Activated T-cell treated with anti-CD3 and anti-CD28 coated beads, Interleukin-2, amount 50 U/mL, for 72 hours (primary cell): ENCODE measurements around the gene KCND2. TPM values are rescaled to one million over a fixed set of nuclear protein-coding genes. Genes with fewer than 3 reads are reported as not detected.

Source experiments
- ATAC-seq, 2 donors: fragments of 150-1000 bp; cut with Tn5 transposase; replicated peaks in 1 of 2; 2 replicates each; pipeline ENCODE4 v1.10.0; 2021; ENCODE audit warnings: moderate library complexity in 2 of 2, mild to moderate bottlenecking in 1 of 2
- DNase-seq, 2 donors: peaks; one replicate each; pipeline ENCODE4 v3.0.0; 2021 to 2022; ENCODE audit warnings: mixed read lengths in 1 of 2
- H3K27ac Mint-ChIP-seq: one replicate; pipeline ENCODE4 v1.8.0; 2022; ENCODE audit warnings: mild to moderate bottlenecking, moderate library complexity, mixed read lengths
- H3K27me3 Mint-ChIP-seq: one replicate; pipeline ENCODE4 v1.8.0; 2022; ENCODE audit warnings: low read depth, mixed read lengths
- H3K36me3 Mint-ChIP-seq, 2 donors: one replicate each; pipeline ENCODE4 v1.8.0; 2022; ENCODE audit warnings: mixed read lengths in 2 of 2, mild to moderate bottlenecking in 1 of 2; ENCODE audit not compliant: insufficient read depth in 2 of 2
- H3K4me1 Mint-ChIP-seq: one replicate; pipeline ENCODE4 v1.8.0; 2022; ENCODE audit warnings: low read depth, mixed read lengths
- H3K4me3 Mint-ChIP-seq, 2 donors: one replicate each; pipeline ENCODE4 v1.8.0; 2022; ENCODE audit warnings: mild to moderate bottlenecking in 2 of 2, mixed read lengths in 2 of 2, moderate library complexity in 2 of 2
- H3K9me3 Mint-ChIP-seq, 2 donors: one replicate each; pipeline ENCODE4 v1.8.0; 2022; ENCODE audit warnings: mixed read lengths in 2 of 2
- total RNA-seq, 2 donors: library from RNA; stranded (reverse); gene quantifications; one replicate each; pipeline ENCODE4 v1.2.3, GENCODE V29; 2022

The KCND2 gene
- total RNA-seq, 2 donors from 2014 or later = not detected

DNA sequence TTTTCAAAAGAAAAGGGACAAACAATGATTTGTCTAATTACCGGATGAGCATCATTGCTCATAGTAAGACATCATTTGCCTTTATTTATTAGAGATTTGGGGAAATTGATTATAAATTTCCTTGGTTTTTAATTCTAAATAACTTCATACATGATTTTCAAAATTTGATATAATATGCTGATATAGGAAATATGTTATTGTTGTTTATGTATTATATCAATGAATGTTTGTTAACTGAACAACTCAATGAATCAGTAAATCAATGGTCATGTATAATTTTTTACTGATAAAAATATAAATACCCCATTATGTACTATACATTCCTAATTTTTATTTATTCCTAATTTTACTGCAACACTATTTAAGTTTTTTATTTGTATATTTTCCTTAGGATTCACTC lies 327.6 kb downstream of the KCND2 start:
- H3K9me3 Mint-ChIP-seq = peaks cover 0 to 5% of the 10 kb centered on the region in 2 donors
- no peak for ATAC-seq
- H3K4me3 Mint-ChIP-seq = no peak overlapping the region
- no peaks in the 10 kb centered on the region for H3K36me3 Mint-ChIP-seq
- no peak overlapping the region for H3K27ac Mint-ChIP-seq
- H3K4me1 Mint-ChIP-seq = no peaks in the 10 kb centered on the region
- DNase-seq = no peak
- H3K27me3 Mint-ChIP-seq = no peaks in the 10 kb centered on the region

DNA sequence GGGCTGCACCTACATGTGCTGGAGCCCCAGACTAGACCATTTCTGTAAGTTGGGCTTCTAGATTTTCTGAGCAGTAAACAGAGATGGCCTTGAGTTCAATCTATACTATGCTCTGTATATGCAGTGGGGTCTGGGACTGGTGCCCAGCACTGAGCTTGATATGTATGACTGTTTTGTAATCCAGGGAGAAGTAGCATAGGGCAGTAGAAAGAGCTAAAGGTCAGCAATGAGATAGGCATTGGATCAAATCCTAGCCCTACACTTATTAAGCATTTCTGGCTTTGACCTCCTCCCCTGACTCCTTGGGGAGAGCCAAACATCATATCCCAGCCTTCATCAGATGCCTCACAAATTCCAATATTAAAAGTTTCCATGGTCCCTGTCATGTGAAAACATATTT lies 330.4 kb downstream of the KCND2 start:
- H3K36me3 Mint-ChIP-seq = no peaks in the 10 kb centered on the region
- H3K27ac Mint-ChIP-seq = no peak overlapping the region
- H3K27me3 Mint-ChIP-seq = no peaks in the 10 kb centered on the region
- no peak overlapping the region for H3K4me3 Mint-ChIP-seq
- DNase-seq = no peak
- no peak for ATAC-seq
- H3K9me3 Mint-ChIP-seq = peaks cover 2 to 4% of the 10 kb centered on the region in 2 donors
- no peaks in the 10 kb centered on the region for H3K4me1 Mint-ChIP-seq

DNA sequence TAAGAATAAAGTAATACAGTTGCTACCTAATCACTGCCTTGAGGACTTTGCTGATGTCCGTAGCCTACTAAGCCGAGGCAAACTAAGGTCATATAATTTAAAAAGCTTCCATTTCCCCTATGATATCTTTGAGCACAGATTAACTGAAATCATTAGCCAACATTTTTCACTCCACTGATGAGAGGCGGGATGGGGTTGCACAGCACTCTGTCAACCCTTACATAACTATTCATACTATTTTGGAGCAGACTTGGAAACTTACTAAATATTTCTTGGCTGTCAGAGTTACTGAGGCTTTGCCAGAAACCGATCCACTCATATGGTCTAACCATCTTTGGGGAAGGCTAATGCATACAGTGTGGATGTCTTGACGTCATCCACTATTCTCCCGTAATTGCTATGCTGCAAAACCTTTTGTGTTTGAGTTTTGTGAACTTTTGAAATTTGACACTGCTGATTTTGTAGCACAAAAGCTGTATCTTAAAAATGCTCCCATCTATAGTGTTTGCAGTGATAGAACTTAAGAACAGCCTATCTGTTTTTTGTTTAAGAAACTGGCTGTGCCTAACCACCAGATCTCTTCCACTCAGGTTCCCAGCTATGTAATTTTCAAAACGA lies 336.3 kb downstream of the KCND2 start:
- H3K9me3 Mint-ChIP-seq = peaks cover 2 to 7% of the 10 kb centered on the region in 2 donors
- ATAC-seq (no peak), DNase-seq (no peak)
- no peaks in the 10 kb centered on the region for H3K36me3 Mint-ChIP-seq
- no peak overlapping the region for H3K27ac Mint-ChIP-seq
- H3K4me1 Mint-ChIP-seq = no peaks in the 10 kb centered on the region
- no peak overlapping the region for H3K4me3 Mint-ChIP-seq
- H3K27me3 Mint-ChIP-seq = no peaks in the 10 kb centered on the region

DNA sequence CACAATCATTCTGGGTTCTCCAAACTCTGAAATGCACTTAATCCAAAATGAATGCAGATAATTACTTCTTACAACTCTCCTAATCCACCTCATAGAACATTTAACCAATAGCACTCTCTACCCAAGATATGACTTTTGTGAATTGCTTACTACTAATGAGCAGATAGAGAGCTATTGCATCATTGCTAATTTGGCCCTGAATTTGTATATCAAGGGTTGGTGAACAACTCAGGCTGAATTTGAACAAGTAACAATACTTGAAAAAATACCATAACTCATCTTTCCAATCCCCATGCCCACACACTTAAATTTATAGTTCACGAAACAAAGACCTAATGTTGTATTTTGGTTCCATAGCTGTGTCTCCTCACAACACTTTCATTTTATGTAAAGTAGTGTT lies 339.0 kb downstream of the KCND2 start:
- no peak overlapping the region for H3K27ac Mint-ChIP-seq
- H3K27me3 Mint-ChIP-seq = no peaks in the 10 kb centered on the region
- peaks cover 2 to 3% of the 10 kb centered on the region in 2 donors for H3K9me3 Mint-ChIP-seq
- no peaks in the 10 kb centered on the region for H3K4me1 Mint-ChIP-seq
- H3K36me3 Mint-ChIP-seq = no peaks in the 10 kb centered on the region
- H3K4me3 Mint-ChIP-seq = no peak overlapping the region
- DNase-seq (no peak), ATAC-seq (no peak)

DNA sequence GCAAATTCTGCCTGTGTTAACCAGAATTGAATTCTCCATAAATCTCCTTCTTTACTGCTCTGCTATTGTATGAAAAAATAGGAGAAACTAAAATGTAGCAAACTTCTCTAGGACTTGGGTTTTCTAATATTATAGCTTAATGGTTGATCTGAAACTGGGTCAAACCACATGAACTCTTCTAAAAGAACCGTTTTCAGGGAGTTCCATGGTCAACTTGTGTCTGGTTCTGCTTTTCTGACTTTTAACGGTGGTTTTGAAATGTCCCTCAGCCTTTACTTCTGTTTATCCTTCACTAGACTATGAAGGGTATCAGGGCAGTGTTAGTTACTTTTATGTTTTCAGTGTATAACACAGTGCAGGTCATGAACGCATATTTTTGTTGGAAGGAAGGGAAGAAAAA lies 342.7 kb downstream of the KCND2 start:
- Mint-ChIP-seq H3K27me3 (no peaks in the 10 kb centered on the region), H3K4me1 (no peaks in the 10 kb centered on the region), H3K36me3 (no peaks in the 10 kb centered on the region), H3K4me3 (no peak overlapping the region), H3K9me3 (peaks cover 2 to 3% of the 10 kb centered on the region in 2 donors), H3K27ac (no peak overlapping the region)
- ATAC-seq (no peak), DNase-seq (no peak)

DNA sequence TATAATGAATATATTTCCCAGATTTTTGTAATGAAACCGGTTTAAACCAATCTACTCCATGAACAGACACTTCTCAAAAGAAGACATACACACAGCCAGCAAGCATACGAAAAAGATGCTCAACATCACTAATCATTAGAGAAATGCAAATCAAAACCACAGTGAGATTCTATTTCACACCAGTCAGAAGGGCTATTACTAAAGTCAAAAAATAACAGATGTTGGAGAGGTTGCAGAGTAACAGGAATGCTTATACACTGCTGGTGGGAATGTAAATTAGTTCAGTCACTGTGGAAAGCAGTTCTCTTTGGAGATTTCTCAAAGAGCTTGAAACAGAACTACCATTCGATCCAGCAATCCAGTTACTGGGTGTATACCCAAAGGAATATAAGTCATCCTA lies 344.3 kb downstream of the KCND2 start:
- Mint-ChIP-seq H3K4me1 (no peaks in the 10 kb centered on the region), H3K27me3 (no peaks in the 10 kb centered on the region), H3K36me3 (no peaks in the 10 kb centered on the region), H3K9me3 (peaks cover 0 to 3% of the 10 kb centered on the region in 2 donors), H3K27ac (no peak overlapping the region), H3K4me3 (no peak overlapping the region)
- DNase-seq (no peak), ATAC-seq (no peak)

DNA sequence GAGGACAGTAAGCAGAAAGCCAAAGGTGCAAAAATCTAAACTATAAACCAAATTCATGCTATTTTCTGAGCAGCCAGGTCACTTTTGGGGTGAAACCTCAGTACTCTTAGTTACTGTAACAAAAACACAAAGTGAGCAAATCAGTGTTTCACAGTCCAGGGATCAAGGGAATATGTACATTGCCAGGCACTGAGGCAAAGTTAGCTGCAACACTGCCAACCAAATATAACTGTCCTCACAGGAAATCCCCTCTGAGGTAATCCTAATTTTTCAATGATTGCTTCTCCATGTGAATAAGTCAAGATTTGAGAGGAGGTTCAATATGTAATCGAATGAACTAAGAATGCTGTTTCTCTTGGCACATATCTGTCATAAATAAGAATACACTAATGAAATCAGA lies 355.3 kb downstream of the KCND2 start:
- no peak overlapping the region for H3K27ac Mint-ChIP-seq

DNA sequence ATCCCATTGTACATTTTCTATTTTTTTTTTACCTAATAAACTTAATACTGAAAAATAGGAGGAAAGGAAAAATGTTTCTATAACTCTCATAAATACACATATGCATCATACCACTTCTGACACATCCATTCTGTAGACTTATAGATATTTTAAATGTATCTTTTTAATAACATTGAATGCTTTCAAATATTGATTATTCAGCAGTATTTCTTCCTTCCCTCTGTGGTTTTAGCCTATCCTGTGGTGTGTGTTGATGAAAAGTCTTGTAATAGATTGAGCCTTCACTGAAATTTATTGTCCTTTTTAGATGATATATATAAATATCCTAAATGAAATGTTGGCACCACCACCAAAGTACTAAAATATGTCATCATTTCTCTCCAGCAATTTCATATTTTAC lies 366.9 kb downstream of the KCND2 start:
- Mint-ChIP-seq H3K4me1 (no peaks in the 10 kb centered on the region), H3K27me3 (no peaks in the 10 kb centered on the region), H3K27ac (no peak overlapping the region), H3K36me3 (no peaks in the 10 kb centered on the region), H3K4me3 (no peak overlapping the region), H3K9me3 (peaks cover 0 to under 1% of the 10 kb centered on the region in 2 donors)
- DNase-seq = no peak
- ATAC-seq = no peak

More for the DNA sequence above, 355.3 kb downstream of the KCND2 start:
- Mint-ChIP-seq H3K36me3 (no peaks in the 10 kb centered on the region), H3K4me3 (no peak overlapping the region), H3K9me3 (peaks cover 0 to 4% of the 10 kb centered on the region in 2 donors), H3K4me1 (no peaks in the 10 kb centered on the region), H3K27me3 (no peaks in the 10 kb centered on the region)
- ATAC-seq = no peak
- DNase-seq = no peak

DNA sequence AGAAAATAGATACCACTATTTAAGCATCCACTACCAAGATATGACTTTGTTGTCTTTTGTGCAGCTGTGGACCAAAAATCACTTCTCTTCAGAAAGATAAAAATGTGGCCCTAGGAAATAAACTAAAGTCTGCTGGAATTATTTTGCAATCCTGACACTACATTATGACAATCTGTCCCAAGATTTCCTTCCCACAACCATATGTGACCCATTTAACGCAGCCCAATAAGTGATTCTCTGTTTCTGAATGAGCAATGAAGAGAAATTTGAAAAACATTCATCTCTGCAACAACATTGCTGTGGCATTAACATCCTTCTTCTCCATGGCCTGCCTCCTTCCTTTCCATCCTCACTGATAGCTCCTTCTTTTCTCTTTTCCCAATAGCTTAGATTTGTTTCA lies 373.0 kb downstream of the KCND2 start:
- H3K36me3 Mint-ChIP-seq = no peaks in the 10 kb centered on the region
- ATAC-seq = no peak
- no peak for DNase-seq
- no peaks in the 10 kb centered on the region for H3K27me3 Mint-ChIP-seq
- H3K4me3 Mint-ChIP-seq = no peak overlapping the region
- H3K9me3 Mint-ChIP-seq = peaks cover 2 to 6% of the 10 kb centered on the region in 2 donors
- no peaks in the 10 kb centered on the region for H3K4me1 Mint-ChIP-seq
- no peak overlapping the region for H3K27ac Mint-ChIP-seq

DNA sequence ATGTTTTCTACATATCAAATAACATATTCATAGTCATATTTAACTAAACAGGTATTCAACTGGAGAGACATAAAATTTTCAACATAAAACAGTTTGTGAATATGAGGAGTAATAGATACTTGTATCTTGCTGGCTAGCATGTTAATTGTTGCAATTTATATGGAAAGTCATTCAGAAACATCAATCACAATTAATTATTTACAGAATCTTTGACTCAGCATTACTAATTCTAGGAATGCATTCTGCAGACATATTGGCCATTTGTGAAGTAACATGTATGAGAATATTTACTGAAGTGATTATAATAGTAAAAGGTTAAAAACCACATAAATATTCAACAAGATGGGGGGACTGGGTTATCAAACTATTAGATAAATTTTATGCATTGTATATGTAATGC lies 381.3 kb downstream of the KCND2 start:
- Mint-ChIP-seq H3K36me3 (no peaks in the 10 kb centered on the region), H3K9me3 (peaks cover 0 to 4% of the 10 kb centered on the region in 2 donors), H3K27ac (no peak overlapping the region), H3K4me3 (no peak overlapping the region), H3K27me3 (no peaks in the 10 kb centered on the region), H3K4me1 (no peaks in the 10 kb centered on the region)
- ATAC-seq (no peak), DNase-seq (no peak)

DNA sequence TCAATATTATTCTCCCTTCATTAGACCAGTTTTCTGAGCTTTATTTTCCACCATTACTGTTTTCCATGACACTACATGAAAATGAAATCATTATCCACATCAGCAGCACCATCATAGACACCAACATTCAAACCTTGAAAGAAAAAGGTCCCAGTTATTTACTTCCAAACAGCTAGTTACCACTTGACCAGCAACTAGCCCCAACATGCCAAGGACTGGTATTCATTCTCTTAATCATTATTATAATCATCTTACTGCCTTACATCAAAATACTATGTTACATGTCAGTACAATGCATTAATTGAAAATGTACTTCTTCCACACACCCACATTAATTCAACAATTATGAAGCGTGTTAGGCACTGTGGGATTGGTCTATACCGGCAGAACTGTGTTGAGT lies 385.5 kb downstream of the KCND2 start:
- Mint-ChIP-seq H3K4me1 (no peaks in the 10 kb centered on the region), H3K36me3 (no peaks in the 10 kb centered on the region), H3K9me3 (no peaks in the 10 kb centered on the region), H3K27ac (no peak overlapping the region), H3K27me3 (no peaks in the 10 kb centered on the region), H3K4me3 (no peak overlapping the region)
- ATAC-seq (no peak), DNase-seq (no peak)

DNA sequence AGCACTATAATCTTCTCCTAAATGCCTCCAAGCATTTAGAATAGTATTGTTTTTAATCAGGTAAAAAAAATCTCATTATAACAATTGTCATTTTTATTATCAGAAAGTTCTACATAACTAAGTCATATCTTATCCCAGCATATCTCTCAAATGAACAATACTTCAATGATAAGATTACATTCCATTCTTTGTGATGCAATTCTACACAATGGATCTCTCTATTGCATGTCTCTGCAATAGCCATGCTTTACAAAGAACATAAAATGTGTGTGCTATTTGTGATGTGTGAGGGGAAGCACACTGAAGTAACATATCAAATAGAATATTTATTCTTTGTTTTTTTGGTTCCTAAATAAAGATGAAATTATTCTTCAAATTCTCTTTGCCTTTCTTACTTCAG lies 389.3 kb downstream of the KCND2 start:
- no peaks in the 10 kb centered on the region for H3K4me1 Mint-ChIP-seq
- H3K27ac Mint-ChIP-seq = no peak overlapping the region
- no peaks in the 10 kb centered on the region for H3K36me3 Mint-ChIP-seq
- no peak overlapping the region for H3K4me3 Mint-ChIP-seq
- no peaks in the 10 kb centered on the region for H3K27me3 Mint-ChIP-seq
- no peak for ATAC-seq
- DNase-seq = no peak
- peaks cover 0 to 2% of the 10 kb centered on the region in 2 donors for H3K9me3 Mint-ChIP-seq

DNA sequence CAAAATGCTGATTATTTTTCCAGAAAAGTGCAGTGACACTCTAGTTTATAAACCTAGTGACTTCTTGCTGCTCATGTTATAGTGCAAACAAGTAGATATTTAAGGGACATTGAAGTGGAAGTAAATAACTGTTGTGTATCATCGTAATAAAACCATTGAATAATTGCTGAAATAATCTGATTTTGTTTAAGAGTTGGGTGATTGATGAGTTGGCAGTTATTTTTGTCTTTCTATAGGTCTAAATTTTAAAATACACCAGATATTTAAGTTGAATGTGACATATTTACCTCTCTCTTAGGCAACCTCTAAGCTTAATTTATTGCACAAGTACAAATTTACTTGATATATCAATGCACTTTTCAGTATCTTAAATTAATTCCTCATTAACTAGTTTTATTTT lies 392.1 kb downstream of the KCND2 start:
- Mint-ChIP-seq H3K9me3 (peaks cover 0 to 2% of the 10 kb centered on the region in 2 donors), H3K36me3 (no peaks in the 10 kb centered on the region), H3K27me3 (no peaks in the 10 kb centered on the region), H3K4me1 (no peaks in the 10 kb centered on the region), H3K27ac (no peak overlapping the region), H3K4me3 (no peak overlapping the region)
- DNase-seq = no peak
- no peak for ATAC-seq

DNA sequence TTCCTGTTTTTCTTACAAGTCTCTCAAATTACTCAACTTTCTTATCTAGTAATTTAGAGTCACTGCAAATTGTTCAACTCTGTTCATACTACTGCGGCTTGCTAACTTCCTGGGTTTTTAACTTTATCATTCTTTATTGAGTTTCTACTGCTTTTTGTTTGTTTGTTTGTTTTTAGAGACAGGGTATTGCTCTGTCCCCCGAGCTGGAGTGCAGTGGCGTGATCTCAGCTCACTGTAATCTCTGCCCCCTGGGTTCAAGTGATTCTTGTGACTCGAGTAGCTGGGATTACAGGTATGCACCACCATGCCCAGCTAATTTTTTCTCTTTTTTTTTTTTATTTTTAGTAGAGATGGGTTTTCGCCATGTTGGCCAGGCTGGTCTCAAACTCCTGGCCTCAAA lies 402.1 kb downstream of the KCND2 start:
- no peak overlapping the region for H3K4me3 Mint-ChIP-seq
- peaks cover 5% of the 10 kb centered on the region in 2 donors for H3K9me3 Mint-ChIP-seq
- H3K27me3 Mint-ChIP-seq = no peaks in the 10 kb centered on the region
- no peak for DNase-seq
- no peaks in the 10 kb centered on the region for H3K36me3 Mint-ChIP-seq
- H3K27ac Mint-ChIP-seq = no peak overlapping the region
- no peaks in the 10 kb centered on the region for H3K4me1 Mint-ChIP-seq
- no peak for ATAC-seq
